GM12878 (cell line): ENCODE data around the gene RAET1E. TPM values are rescaled to one million over a fixed set of nuclear protein-coding genes. Genes with fewer than 3 reads are reported as not detected.
"Not testable (repeated sequence)": the region's sequence is repeated elsewhere in the genome, so short reads cannot be mapped to it uniquely, and the experiment has no call there.

ENCODE experiments used
- ATAC-seq: fragments of 200-7000 bp; cut with Tn5 transposase; 3 replicates; pipeline ENCODE4 v1.9.1; 2020; ENCODE audit warnings: mild to moderate bottlenecking, moderate library complexity
- Bru-seq: library from RNA; stranded (reverse); fragments of 400-500 nt; gene quantifications from one replicate; lab custom pipeline; 2021; lab: Mats Ljungman, UMichigan
- BruChase-seq, 2 experiments: library from RNA; stranded (reverse); fragments of 400-500 nt; gene quantifications; one replicate each; lab custom pipeline; 2021; lab: Mats Ljungman, UMichigan
- BruUV-seq: library from RNA; stranded (reverse); fragments of 400-500 nt; replicated peaks from 2 replicates; lab custom pipeline; 2021; lab: Mats Ljungman, UMichigan
- CTCF ChIA-PET: fragments of 300-600 bp; sonication (Branson Sonifier 250); formaldehyde crosslinking; extraction: SDS; loops from one replicate; lab custom pipeline; 2021; ENCODE audit warnings: inconsistent platforms; lab: Yijun Ruan, JAX
- POLR2A ChIA-PET: fragments of 350-600 bp; formaldehyde crosslinking; extraction: SDS; loops from one replicate; lab custom pipeline; 2021; ENCODE audit warnings: inconsistent platforms; lab: Charles Lee
- RAD21 ChIA-PET: fragments of 300-600 bp; sonication (Branson Sonifier 250); formaldehyde crosslinking; loops from one replicate; lab custom pipeline; 2023; ENCODE audit warnings: antibody characterized with exemption; ENCODE audit not compliant: unreplicated experiment; lab: Charles Lee
- SMC1A ChIA-PET: fragments of 300-600 bp; sonication (Branson Sonifier 250); formaldehyde crosslinking; loops from one replicate; lab custom pipeline; 2023; ENCODE audit not compliant: unreplicated experiment, uncharacterized antibody; lab: Charles Lee
- DNase-seq: peaks from one replicate; pipeline ENCODE4 v3.0.0-alpha.2; 2011; ENCODE audit warnings: low read depth, low spot score
- FAIRE-seq: peaks from 3 replicates; lab custom pipeline; 2011; peaks lifted over from hg19 to GRCh38; lab: Jason Lieb, UNC
- H2AFZ ChIP-seq: 2 replicates; pipeline ENCODE4 v1.6.0; 2011; ENCODE audit warnings: low read depth, low read length, control low read depth; ENCODE audit not compliant: control insufficient read depth
- H3K27ac ChIP-seq: 2 replicates; pipeline ENCODE4 v1.5.1; 2011; ENCODE audit warnings: control low read depth; ENCODE audit not compliant: control insufficient read depth, insufficient read depth
- H3K27me3 ChIP-seq, 2 experiments: replicated peaks in 1 of 2; 2 replicates each; pipeline versions ENCODE4 v1.6.0 to v1.6.1; 2011; ENCODE audit warnings: low read length in 1 of 2; ENCODE audit not compliant: control insufficient read depth in 2 of 2, insufficient read depth in 2 of 2
- H3K36me3 ChIP-seq, 2 experiments: 2 replicates each; pipeline ENCODE4 v1.5.1; 2011; ENCODE audit warnings: low read length in 1 of 2; ENCODE audit not compliant: control insufficient read depth in 2 of 2, insufficient read depth in 2 of 2
- H3K4me1 ChIP-seq: 2 replicates; pipeline ENCODE4 v1.6.1; 2011; ENCODE audit warnings: mild to moderate bottlenecking, low read length, moderate library complexity, mixed read lengths; ENCODE audit not compliant: control insufficient read depth, insufficient read depth
- H3K4me2 ChIP-seq: 2 replicates; pipeline ENCODE4 v1.6.0; 2011; ENCODE audit warnings: control low read depth; ENCODE audit not compliant: control insufficient read depth, insufficient read depth
- H3K4me3 ChIP-seq: fragments of 200-600 bp; sonication (generic); 2 replicates; pipeline ENCODE4 v1.5.1; 2016
- H3K79me2 ChIP-seq: 2 replicates; pipeline ENCODE4 v1.6.0; 2011; ENCODE audit warnings: low read length; ENCODE audit not compliant: control insufficient read depth, insufficient read depth
- H3K9ac ChIP-seq: 2 replicates; pipeline ENCODE4 v1.8.0; 2011; ENCODE audit warnings: low read length, control low read depth, mixed read lengths; ENCODE audit not compliant: control insufficient read depth, insufficient read depth
- H3K9me3 ChIP-seq: replicated peaks from 3 replicates; pipeline ENCODE4 v1.5.1; 2011; ENCODE audit warnings: mild to moderate bottlenecking, low read length; ENCODE audit not compliant: control insufficient read depth, insufficient read depth
- H4K20me1 ChIP-seq: 2 replicates; pipeline ENCODE4 v1.6.0; 2011; ENCODE audit not compliant: control insufficient read depth, insufficient read depth
- HSF1 ChIP-seq: fragments of 150-350 bp; IDR thresholded peaks from 2 replicates; pipeline ENCODE4 v1.6.1; 2014; ENCODE audit warnings: mild to moderate bottlenecking, low read depth, low read length
- RFX5 ChIP-seq: IDR thresholded peaks from 2 replicates; pipeline ENCODE4 v1.6.1; 2011; ENCODE audit warnings: low read depth, low read length, improper control_type of control experiment
- WGBS: methylation state at CpG from one replicate; pipeline ENCODE4 v1.1.6; 2016; ENCODE audit warnings: low lambda C conversion rate; ENCODE audit not compliant: insufficient replicate concordance, insufficient coverage; ENCODE audit errors: missing lambda C conversion rate; 5-methylcytosine and 5-hydroxymethylcytosine counted together
- in situ Hi-C: fragments of 300-500 bp; cut with MboI; formaldehyde crosslinking; loops from 9 replicates; pipeline ENCODE4 v1.14.3; 2018; ENCODE audit warnings: mixed read lengths
- intact Hi-C: fragments of 100-400 bp; cut with micrococcal nuclease; formaldehyde crosslinking; loops from one replicate; pipeline ENCODE4 v1.14.2; 2022; ENCODE audit not compliant: unreplicated experiment
- long read RNA-seq, 2 experiments: library from polyadenylated mRNA; unstranded; transcript quantifications; one replicate each; pipeline ENCODE4 v2.0.0, GENCODE V29; 2019 to 2020
- polyA minus RNA-seq, 3 experiments: library from RNA; depleted of rRNA, polyadenylated mRNA; stranded (reverse); fragments of >200 nt; gene quantifications; 2 replicates each; pipeline ENCODE4 v1.2.3, GENCODE V29; 2011
- polyA plus RNA-seq, 11 experiments: library from polyadenylated mRNA; depleted of rRNA in 4 of 11; unstranded in 6 of 11; stranded (reverse) in 5 of 11; fragments of >200 nt; fragmentation: Nextera tagmentation in 4 of 11; fragmentation: Illumina TruSeq in 1 of 11; extraction: Ambion mirVana in 4 of 11; extraction: Trizol in 1 of 11; gene quantifications; 1 replicate in 1 of 11; 2 replicates in 10 of 11; pipeline versions ENCODE4 v1.2.1 to v1.2.3, GENCODE V29; 2011 to 2016; ENCODE audit warnings: inconsistent platforms in 2 of 11, missing spikeins in 2 of 11, low read depth in 1 of 11
- total RNA-seq, 4 experiments: library from RNA; depleted of rRNA in 3 of 4; stranded (reverse); fragments of >200 nt in 3 of 4; fragmentation: Illumina TruSeq in 1 of 4; extraction: Trizol in 1 of 4; gene quantifications; 2 replicates each; pipeline versions ENCODE4 v1.2.1 to v1.2.3, GENCODE V29; 2013 to 2021
- TF ChIP-seq, protein P1 (sequence below), 3 experiments: IDR thresholded peaks in 2 of 3; conservative IDR thresholded peaks in 1 of 3; 2 replicates each; pipeline ENCODE4 v1.5.1; 2011; ENCODE audit warnings: low read depth in 3 of 3, low read length in 3 of 3, mild to moderate bottlenecking in 3 of 3, control low read depth in 2 of 3, moderate library complexity in 2 of 3, inconsistent platforms in 1 of 3, mixed read lengths in 1 of 3; ENCODE audit not compliant: control insufficient read depth in 2 of 3, insufficient read depth in 1 of 3; ENCODE audit errors: extremely low read depth in 1 of 3

RAET1E gene, protein sequence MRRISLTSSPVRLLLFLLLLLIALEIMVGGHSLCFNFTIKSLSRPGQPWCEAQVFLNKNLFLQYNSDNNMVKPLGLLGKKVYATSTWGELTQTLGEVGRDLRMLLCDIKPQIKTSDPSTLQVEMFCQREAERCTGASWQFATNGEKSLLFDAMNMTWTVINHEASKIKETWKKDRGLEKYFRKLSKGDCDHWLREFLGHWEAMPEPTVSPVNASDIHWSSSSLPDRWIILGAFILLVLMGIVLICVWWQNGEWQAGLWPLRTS
- not detected in 2 replicates for total RNA-seq (2013; cell fraction: nucleolus; rRNA removed)
- not detected in 2 replicates for total RNA-seq (2014; rRNA removed)
- not detected in 2 replicates for total RNA-seq (2014; rRNA removed; fragmentation: Illumina TruSeq; extraction: Trizol)
- not detected in 2 replicates for total RNA-seq (2021)
- not detected for polyA plus RNA-seq (2011; ENCODE audit: low read depth)
- polyA plus RNA-seq (2011; rRNA removed): not detected in 2 replicates
- not detected in 2 replicates for polyA plus RNA-seq (2011; cell fraction: cytosol; rRNA removed)
- not detected in 2 replicates for polyA plus RNA-seq (2011; cell fraction: nucleus; rRNA removed)
- polyA plus RNA-seq (2012): not detected in 2 replicates
- not detected in 2 replicates for polyA plus RNA-seq (2014; fragmentation: Illumina TruSeq; extraction: Trizol)
- polyA plus RNA-seq (2014; fragmentation: Nextera tagmentation; extraction: Ambion mirVana): not detected
- 0.10 TPM in 1 of 2 replicates, not detected in the other for polyA plus RNA-seq (2014; rRNA removed)
- not detected for polyA plus RNA-seq (2016; fragmentation: Nextera tagmentation; extraction: Ambion mirVana)
- not detected in 2 replicates for polyA minus RNA-seq (2011; rRNA and poly(A)+ RNA removed)
- polyA minus RNA-seq (2011; cell fraction: cytosol; rRNA and poly(A)+ RNA removed): 0.67 TPM in 1 of 2 replicates, not detected in the other
- not detected in 2 replicates for polyA minus RNA-seq (2011; cell fraction: nucleus; rRNA and poly(A)+ RNA removed)
- not detected for Bru-seq, nascent RNA
- not detected for BruChase-seq, experiment 1, labeled RNA remaining after a 6-hour chase
- not detected for BruChase-seq, experiment 2, labeled RNA remaining after a 2-hour chase
- long read RNA-seq, experiment 1: 0 reads
- long read RNA-seq, experiment 2: 0 reads

- no peak for DNase-seq
- no TSS peak for BruUV-seq
- no peak within 1 kb of the TSS for H3K27ac ChIP-seq
- H2AFZ ChIP-seq: no peak within 1 kb of the TSS
- SMC1A ChIA-PET: no interaction called here
- H3K9ac ChIP-seq: no peak within 1 kb of the TSS
- no peaks in the 10 kb centered on the region for H3K36me3 ChIP-seq
- H3K9me3 ChIP-seq: no peaks in the 10 kb centered on the region
- no peaks in the 10 kb centered on the region for H3K79me2 ChIP-seq
- no peak within 1 kb of the TSS for H3K4me3 ChIP-seq
- peaks cover 0 to 5% of the 10 kb centered on the region in 2 experiments; a peak in 2 of 4 replicates for H3K27me3 ChIP-seq
- RAD21 ChIA-PET: no interaction called here
- POLR2A ChIA-PET: no interaction called here
- FAIRE-seq: no peak
- in situ Hi-C loops (no loop called here), intact Hi-C loops (no loop called here)
- no peaks in the 10 kb centered on the region for H4K20me1 ChIP-seq
- CTCF ChIA-PET: no interaction called here
- TF ChIP-seq HSF1: no peak
- no peak for TF ChIP-seq RFX5
- TF ChIP-seq, protein P1, sequence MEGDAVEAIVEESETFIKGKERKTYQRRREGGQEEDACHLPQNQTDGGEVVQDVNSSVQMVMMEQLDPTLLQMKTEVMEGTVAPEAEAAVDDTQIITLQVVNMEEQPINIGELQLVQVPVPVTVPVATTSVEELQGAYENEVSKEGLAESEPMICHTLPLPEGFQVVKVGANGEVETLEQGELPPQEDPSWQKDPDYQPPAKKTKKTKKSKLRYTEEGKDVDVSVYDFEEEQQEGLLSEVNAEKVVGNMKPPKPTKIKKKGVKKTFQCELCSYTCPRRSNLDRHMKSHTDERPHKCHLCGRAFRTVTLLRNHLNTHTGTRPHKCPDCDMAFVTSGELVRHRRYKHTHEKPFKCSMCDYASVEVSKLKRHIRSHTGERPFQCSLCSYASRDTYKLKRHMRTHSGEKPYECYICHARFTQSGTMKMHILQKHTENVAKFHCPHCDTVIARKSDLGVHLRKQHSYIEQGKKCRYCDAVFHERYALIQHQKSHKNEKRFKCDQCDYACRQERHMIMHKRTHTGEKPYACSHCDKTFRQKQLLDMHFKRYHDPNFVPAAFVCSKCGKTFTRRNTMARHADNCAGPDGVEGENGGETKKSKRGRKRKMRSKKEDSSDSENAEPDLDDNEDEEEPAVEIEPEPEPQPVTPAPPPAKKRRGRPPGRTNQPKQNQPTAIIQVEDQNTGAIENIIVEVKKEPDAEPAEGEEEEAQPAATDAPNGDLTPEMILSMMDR (IDR thresholded peaks at IDR 0.05 in 2 of 3, conservative IDR thresholded peaks at IDR 0.05 in 1 of 3; ENCODE audit: control insufficient read depth in 2 of 3, extremely low read depth in 1 of 3, insufficient read depth in 1 of 3, low read depth in 3 of 3, low read length in 3 of 3): 0 out of 6 replicates have a peak, but pooled peaks of 1 of the 3 experiments have one; percentile 2
- no peak within 1 kb of the TSS for H3K4me2 ChIP-seq
- ATAC-seq: 0 out of 3 replicates have a peak, but pooled peaks have one; percentile 34
- no peaks in the 10 kb centered on the region for H3K4me1 ChIP-seq
- WGBS: 44% methylated on average over 16 of the region's 17 CpGs
These were observed at the start of gene RAET1E for GRCh38 chr6:149897855-149898744. RAET1E (minus strand) TSS chr6:149898113; CDS start chr6:149890901, 7,212 bp downstream.

DNA sequence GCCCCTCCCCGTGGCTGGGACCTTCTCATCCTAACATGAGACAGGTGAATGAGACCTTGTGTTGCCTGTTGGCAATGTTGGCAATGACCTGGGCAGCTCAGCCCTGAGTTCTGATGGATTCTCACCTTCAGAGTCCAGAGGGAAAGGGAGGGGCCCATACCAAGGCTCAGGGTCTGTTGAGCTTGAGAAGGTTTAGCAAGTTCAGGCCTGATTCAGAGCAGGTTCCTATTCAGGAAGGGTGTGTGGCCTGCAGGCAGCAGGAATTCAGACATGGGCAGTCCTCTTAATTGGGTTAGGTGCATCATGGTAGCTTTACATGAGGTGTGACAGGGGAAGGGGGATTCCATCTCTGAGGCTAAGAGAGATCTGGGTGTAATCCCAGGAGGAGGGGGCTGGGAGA lies 49.6 kb upstream of the RAET1E start:
- BruUV-seq, H3K4me3 ChIP-seq, POLR2A ChIA-PET, H3K9ac ChIP-seq, ATAC-seq, H3K36me3 ChIP-seq, SMC1A ChIA-PET, H3K79me2 ChIP-seq, intact Hi-C loops, DNase-seq, in situ Hi-C loops, H3K4me2 ChIP-seq, CTCF ChIA-PET, H3K27ac ChIP-seq, H3K9me3 ChIP-seq, FAIRE-seq, RAD21 ChIA-PET, H3K27me3 ChIP-seq, H4K20me1 ChIP-seq, H2AFZ ChIP-seq, H3K4me1 ChIP-seq: not testable (repeated sequence)
- no CpG with 5 or more reads among the region's 1 CpG for WGBS
